Brain pericyte (primary cell): ENCODE results near the gene PDE4D.
A peak's percentile ranks its signal among the peaks of the same experiment; 100 is the strongest.
"Not testable (repeated sequence)": the region's sequence is repeated elsewhere in the genome, so short reads cannot be mapped to it uniquely, and the experiment has no call there.

Experiments used
- DNase-seq: peaks from one replicate; pipeline ENCODE4 v3.0.0-alpha.2; 2012; ENCODE audit warnings: low read depth, low spot score

PDE4D gene

DNA sequence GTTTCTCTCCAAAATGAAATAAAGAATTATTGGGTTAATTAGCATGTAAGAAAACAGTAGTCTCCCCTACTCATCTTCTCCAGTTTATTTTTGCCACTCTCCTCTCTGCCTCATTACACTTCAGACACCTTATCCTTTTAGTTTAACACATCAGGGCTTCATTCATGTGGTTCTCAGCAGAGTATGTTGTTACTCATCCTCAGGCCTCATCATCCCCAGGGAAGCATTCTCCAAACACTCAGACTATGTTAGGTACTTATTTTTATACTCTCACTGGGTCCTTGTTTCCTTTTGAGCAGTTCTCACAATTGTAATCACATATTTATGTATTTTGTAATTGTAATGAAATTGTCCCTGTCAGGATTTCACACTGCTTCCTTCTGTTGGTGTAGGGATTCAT, 470.5 kb downstream of the PDE4D start:
- DNase-seq, result no peak

DNA sequence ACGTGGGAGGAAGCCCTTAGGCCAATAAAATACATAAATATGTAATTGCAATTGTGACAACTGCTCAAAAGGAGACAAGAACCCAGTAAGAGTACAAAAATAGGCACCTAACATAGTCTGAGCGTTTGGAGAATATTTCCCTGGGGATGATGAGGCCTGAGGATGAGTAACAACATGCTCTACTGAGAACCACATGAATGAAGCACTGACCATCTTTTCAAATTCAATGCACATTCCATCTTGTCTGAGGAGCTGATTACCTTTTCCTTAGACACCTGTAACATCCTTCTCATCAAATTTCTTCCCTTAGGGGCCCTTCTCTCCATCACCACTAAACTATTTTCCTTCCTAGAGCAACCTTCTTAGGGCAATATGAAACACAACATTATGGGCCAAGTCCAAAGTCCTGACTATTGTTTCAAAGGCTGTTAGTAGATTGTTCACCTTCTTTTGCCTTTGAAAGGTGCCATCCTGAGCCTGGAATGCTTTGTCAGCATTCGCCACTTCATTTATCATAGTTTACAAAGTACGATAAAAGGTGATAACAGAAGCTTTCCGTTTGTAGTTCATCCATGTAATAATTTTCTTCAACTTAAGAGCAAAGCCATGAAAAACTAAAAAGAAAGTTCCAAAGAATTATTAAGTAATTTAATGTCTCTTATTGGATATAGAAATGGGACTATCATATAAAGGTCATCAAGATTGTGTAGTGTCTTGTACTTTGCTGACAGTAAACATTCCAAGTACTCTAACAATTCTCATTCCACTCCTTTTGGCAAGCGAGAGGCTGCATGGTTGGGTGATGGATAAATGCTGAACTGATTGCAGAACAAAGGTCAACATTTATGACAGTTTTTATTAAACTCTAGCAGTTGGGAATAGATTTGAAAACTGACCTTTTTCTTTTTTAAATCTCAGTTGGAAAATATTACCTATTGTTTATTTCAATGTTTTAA, 471.3 kb downstream of the PDE4D start:
- DNase-seq, result no peak

DNA sequence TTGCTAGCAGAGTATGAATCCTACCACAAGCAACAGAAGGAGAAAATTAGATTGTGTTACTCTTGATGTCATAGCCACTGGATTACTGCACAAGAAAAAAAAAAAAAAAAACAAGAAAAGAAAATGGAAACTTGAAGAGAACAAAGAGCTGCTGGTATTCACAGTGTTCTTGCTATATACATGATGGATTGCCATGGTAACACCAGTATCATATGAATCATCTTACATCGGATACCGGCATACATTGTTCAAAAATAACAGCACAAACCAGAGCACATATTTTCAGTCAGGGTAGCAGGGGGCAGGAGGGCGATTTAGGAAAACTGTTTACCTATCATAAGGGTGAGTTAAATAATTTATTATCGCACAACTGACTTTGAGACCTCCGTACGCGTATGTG, 472.9 kb downstream of the PDE4D start:
- no peak for DNase-seq

DNA sequence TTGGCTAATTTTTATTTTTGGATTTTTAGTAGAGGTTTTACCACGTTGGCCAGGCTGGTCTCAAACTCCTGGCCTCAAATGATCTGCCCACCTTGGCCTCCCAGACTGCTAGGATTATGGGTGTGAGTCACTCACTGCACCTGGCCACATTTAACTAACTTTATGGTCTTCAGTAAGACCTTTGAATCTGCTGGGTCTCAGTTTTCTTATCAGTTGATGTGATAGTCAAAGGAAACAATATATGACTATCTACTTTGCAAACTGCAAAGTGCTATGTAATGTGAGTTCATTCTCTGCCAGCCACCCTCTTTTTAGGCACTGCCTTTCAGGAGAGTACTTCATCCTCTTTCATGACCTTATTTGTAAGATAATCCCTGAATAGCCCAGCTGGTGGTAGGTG, 474.7 kb downstream of the PDE4D start:
- DNase-seq, result no peak

DNA sequence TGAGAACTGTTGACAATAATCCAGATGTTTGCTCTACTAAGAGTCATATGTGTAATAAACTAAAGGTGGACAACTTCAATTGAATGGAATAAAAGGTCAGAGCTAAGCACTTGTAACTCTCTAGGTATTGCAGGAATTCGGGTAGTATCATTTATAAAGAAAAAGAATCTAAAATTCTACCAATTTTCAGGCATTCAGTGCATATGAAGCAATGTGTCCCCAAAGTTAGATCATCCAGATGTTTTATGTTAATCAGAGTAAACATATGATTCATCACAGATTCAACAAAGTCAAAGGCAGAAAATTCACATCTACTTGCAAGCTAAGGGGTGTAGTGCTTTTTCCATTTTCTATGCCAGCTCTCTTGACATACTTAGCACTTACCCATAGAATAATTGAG, 477.1 kb downstream of the PDE4D start:
- no peak for DNase-seq

DNA sequence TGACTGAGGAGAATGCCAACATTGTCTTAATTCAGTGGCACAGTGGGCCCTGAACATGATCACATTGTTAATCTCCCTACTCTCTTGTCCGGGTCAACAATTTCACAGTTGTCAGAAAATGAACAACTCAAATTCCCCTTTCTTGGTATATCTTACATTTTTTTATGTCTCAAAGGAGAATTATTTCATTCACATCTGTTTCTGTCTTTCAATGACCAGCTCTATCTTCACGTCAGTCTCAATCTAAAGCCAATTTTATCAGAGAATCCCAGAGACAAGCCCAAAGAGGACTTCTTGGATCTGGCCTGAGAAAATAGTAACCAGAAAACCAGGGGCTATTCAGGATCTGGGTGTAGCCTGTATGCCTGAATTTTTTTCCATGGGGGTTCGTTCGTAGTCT, 477.5 kb downstream of the PDE4D start:
- no peak for DNase-seq

DNA sequence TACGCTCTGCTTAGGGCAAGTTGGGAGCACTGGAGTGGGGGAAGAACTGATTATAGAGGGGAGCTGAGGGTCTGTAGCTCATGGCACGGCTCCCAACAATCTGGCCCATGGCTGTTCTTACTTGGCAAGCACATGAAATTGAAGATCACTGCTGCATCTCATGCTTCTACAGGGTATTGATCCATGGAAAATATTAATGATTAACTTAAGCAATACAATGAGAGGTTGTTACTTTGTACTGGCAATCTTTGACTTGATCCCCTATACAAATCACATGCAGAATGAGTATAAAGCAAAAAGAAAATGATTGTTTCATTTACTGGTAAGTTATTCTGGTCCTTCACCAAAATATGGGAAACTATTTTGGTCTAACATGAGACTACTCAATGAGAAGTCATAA, 481.1 kb downstream of the PDE4D start:
- DNase-seq, result no peak

DNA sequence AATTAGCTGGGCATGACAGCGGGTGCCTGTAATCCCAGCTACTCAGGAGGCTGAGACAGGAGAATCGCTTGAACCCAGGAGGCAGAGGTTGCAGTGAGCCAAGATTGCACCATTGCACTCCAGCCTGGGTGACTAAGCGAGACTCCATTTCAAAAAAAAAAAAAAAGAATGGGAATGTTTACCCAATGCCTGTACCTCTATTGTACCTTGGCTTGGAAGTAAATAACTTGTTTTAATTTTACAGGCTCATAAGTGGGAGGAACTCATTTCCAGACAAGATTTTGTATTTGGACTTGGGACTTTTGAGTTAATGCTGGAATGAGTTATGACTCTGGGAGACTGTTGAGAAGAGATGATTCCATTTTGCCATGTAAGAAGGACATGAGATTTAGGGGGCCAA, 484.5 kb downstream of the PDE4D start:
- DNase-seq, result not testable (repeated sequence)

DNA sequence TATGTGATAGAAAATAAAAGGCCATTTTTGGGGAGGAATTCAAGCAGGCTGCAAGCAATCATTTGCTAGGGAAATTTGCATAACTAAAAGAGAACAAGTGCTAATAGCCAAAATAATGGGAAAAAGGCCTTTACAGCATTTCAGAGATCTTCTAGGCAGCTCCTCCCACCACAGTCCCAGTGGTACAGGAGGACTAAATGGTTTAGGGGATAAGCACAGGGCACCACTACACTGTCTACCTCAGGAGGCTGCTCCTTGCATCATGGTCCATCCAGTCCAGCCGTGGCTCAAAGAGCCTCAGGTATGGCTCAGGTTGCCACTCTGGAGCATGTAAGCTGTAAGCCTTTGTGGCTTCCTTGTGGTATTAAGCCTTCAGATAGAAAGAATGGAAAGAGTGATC, 485.6 kb downstream of the PDE4D start:
- no peak for DNase-seq

DNA sequence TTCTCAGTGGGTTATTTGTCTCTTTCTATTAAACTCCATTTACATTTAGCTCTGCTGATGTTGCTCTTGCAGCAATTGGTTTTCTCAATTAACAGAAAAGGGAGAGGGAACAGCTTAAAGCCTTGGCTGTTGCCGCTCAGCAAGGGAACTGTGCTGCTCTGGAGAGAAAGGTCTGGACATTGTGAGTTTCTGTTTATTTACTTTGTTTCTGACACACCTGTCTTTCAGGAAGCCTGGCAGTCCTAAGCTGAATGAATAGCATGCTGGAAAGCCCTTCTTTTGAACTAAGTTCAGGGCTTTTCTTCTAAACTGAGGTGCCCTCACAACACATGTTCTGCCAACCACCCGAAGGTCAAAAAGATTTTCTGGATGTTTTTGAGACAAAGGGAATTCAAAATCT, 491.9 kb downstream of the PDE4D start:
- no peak for DNase-seq

DNA sequence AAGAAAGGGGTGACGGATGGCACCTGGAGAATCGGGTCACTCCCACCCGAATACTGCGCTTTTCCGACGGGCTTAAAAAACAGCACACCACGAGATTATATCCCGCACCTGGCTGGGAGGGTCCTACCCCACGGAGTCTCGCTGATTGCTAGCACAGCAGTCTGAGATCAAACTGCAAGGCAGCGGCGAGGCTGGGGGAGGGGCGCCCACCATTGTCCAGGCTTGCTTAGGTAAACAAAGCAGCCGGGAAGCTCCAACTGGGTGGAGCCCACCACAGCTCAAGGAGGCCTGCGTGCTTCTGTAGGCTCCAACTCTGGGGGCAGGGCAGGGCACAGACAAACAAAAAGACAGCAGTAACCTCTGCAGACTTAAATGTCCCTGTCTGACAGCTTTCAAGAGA, 498.6 kb downstream of the PDE4D start:
- DNase-seq, result not testable (repeated sequence)

DNA sequence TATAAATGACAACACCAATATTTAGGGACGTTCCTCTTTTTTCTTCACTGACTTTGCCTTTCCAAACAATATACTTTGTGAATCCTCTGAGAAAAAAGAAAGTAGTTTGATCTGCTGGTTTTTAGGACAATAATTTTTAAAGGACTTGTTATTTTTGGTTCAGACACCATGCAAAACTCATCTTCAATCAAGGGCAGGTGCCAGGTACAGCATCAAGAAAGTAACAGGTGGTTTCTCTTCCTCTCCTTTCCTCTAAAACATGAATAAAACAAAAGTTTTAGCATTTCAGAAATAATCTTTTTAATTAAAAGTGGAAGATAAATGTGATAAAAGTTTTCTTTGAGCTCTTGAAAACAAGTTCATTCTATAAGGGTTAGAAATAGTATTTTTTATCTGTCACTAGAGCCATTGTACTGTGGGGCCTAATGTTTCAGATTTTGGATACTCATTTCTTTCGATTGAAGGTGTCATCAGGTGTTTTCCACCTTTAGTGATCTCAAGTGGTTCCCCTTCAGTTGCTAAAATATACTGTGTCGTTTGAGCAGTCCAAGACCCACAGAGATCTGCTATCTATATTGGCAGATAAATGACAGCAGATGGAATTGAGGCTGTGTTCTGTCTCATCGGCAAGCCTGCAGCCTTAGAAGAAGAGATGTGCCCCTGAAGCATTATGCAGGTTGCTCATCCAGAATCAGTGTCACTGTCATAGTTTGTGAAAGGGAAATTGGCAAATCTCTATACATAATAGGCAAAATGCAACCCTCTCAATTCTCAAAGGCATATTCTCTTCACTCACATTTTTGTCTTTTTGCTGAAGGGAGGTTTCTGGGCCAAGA, 499.7 kb downstream of the PDE4D start:
- DNase-seq, result no peak

DNA sequence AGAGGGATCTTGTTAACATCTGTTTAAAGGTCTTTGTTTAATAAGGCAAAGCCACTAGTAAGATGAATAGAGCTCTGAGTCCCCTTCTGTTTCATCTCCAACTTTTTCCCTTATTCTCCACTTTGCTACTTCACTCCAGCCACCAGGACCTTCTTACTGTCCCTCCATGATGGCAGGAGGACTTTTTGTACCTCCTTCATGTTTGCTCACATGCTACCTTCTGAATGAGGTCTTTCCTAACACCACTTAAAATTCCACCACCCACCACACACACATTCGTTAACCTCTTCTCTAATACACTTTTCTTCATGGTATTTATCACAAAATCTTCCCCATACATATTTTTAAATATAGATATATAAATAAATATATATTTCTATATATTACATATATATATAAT, 501.9 kb downstream of the PDE4D start:
- no peak for DNase-seq

DNA sequence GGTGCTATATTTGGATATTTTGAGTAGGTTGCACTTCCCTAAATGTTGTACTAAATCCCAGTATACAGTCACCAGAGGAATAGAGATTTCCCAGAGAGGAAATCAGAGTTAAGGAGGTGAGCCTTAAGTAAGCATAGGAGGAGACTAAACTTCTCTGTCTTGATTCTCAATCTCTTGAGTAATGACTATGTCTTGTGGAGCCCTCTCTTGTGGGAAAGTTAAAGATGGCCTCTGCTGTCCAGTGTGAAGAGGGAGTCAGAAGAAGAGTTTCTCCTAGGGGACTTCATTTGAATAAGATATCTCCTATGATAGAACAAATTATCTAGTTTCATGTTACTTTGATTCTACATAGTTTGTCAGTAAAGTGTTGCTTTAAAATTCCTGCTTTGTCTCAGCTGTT, 502.5 kb downstream of the PDE4D start:
- no peak for DNase-seq

DNA sequence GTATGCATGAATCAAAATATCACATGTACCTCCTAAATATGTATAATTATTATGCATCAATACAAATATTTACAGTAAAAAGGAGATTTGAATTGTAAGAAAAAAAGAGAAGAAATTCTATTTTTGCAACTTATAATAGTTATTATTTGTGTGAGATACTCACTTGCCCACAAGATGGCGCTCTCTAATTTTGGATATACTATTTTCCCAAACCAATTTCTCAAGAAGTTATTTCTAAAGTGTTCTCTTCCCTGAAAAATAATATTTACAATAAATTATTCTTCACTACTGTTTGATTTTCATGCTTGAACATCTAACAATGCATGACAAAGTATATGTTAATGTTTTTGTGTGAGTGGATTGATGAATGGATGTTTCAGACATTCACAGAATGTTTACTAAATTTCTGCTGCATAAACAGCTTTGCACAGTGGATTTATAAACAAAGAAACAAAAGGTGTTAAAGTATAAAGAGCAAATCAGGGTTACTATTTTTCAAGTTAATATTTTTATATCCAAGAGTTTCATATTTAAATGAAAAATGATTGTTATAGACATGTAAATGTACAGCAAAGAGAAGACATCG, 503.4 kb downstream of the PDE4D start:
- no peak for DNase-seq

DNA sequence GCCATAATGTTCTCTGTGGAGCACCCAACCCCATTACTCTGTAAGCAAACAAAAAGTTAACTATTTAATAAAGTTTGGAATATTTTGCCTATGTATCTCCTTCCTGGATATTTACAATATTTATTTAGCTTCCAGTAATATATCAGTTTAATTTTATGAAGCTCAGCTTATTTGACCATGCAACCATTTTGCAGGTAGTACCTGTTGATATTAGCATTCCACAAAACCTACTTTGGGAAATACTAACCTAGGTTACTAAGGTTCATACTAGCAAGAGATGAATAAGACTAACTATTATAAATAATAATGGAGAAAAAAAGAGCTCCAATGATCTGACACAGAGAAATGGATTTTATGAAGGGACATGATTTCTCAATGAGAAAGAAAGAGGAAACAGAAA, 506.4 kb downstream of the PDE4D start:
- DNase-seq, result no peak

DNA sequence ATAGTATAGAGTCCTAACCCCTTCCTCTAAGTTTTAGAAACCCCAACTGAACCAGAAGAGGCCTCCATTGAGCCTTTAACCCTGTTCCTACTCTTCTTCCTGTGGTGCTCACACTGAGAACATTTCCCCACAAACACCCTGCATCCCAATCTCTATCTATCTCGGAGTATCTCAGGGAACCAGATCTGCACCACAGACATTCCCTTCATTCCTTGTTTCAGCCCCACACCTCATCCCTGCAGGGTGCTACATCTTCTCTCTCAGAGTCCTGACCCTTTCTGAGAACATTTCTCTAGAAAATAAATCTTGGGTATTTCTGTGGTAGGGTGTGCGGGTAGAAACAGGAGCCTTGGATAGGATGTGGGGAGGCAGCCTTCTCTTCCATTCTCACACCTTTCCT, 507.8 kb downstream of the PDE4D start:
- DNase-seq, result no peak

DNA sequence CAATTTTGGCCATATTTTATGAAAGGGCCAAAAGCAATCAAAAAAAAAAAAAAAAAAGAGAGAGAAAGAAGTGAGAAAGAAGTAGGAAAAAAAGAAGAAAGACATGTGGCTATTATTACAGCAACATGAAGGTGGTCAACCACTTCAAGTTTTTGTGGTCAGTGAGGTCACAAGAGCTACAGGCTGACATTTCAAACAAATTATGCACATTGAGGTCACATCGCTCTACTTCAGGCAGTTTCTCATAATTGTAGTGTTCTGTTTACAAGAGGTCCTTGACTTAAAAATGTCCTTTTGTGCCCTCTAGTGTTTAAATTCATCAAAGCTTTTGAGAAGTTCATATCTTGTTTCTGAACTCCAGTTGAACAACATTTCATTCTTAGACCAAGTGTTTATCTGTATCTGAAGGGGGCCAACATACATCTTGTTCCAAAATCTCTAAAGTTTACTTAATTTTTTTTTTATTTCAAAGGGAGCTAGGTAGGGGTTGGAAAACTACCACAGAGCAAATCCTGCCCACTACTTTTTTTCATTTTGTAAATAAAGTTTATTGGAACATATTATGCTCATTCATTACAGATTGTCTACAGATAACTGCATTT, 513.1 kb downstream of the PDE4D start:
- DNase-seq, result peak; percentile 34

DNA sequence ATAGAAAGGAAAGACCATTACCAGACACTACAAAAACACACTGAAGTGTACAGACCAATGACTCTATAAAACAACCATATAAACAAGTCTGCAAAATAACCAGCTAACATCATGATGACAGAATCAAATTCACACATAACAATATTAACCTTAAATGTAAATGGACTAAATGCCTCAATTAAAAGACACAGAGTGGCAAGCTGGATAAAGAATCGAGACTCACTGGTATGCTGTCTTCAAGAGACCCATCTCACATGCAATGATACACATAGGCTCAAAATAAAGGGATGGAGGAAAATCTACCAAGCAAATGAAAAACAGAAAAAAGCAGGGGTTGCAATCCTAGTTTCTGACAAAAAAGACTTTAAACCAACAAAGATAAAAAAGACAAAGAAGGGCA, 519.5 kb downstream of the PDE4D start:
- DNase-seq, result not testable (repeated sequence)

DNA sequence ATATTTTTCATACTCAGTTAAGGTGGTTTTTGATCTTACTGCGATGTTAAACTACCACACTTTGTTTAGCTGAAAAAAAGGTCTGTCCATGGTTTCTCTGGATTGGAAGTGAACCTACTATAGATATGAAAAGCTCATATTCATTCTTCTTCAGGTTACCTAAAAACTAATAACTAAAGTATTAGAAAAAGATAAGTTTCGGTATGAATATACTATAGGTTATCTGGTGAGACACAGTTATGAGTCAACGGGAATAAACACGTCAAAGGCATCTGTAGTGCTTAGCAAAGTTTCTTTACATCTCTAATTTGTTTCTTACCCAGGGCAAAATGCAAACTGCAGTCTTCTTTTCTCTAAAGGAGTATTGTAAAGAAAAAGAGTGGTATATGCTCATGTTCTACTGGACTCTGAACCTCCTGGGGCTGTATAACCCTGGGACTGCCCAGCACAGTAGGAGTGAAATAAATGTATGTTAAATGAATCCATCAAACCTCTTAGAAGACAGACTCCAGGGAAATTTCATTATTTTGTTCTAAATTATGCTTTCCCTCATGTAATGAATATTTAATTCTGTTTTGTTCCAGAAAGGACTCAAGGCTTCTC, 521.9 kb downstream of the PDE4D start:
- DNase-seq, result no peak

DNA sequence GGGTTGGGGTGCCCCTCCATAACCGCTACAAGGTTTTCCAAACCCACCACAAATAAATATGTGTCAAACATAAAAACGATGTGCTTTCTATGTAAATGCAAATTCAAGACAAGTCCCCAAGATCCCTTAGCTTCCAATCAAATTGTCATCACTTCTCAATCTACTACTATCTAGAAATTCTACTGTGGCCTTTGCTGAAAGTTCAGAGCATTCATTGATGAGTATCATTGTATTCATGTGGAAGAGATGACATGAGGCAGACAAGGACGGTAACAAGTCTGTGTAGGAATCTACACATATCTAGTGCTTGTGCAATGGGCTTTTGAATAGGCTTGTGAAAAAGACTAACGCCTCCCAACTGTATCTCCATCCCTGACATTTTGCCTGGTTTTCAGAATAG, 524.6 kb downstream of the PDE4D start:
- no peak for DNase-seq
